Measurements from ENCODE around the gene HERPUD2. TPM values are rescaled to one million over a fixed set of nuclear protein-coding genes. Genes with fewer than 3 reads are reported as not detected.

Gene HERPUD2
- total RNA-seq, 2 donors from 2014 or later: 14.0 to 23.9 TPM

DNA sequence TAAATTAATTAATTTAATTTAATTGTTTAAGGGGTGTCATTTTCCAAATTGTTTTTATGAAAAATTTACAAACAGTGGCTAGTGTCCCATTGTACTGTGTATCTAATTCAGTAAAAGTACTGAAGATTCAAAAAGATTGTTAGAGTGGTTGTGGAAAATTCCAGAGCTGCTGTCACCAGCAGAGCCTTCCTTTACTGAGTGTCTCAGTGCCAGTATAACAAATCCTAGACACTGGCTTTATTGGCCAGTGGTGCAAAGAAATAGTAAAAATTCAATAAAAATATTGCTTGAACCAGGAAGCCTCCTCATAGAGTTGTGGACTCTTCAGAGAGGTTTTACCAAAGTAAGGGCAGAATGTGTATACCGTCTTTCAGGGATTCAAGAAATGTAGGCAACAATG lies 23.1 kb upstream of the HERPUD2 start:
- H3K4me1 ChIP-seq: peaks cover 0 to 11% of the 10 kb centered on the region in 2 donors
- H3K4me3 ChIP-seq: no peak overlapping the region
- no peaks in the 10 kb centered on the region for H3K27me3 ChIP-seq
- DNase-seq (ENCODE audit: low spot score): no peak
- TF ChIP-seq CTCF (IDR thresholded peaks at IDR 0.05): no peak
- H3K9me3 ChIP-seq: no peaks in the 10 kb centered on the region
- H3K27ac ChIP-seq: peak overlapping the region in 1 of 2 donors; percentile 52
- H3K36me3 ChIP-seq: no peaks in the 10 kb centered on the region

GRCh38 chr7:35717516-35717915 lies 22.6 kb upstream of the HERPUD2 start:
- Histone ChIP-seq H3K4me3 (peak overlapping the region in 1 of 2 donors; percentile 33), H3K36me3 (no peaks in the 10 kb centered on the region), H3K27me3 (no peaks in the 10 kb centered on the region), H3K4me1 (peaks cover 0 to 11% of the 10 kb centered on the region in 2 donors), H3K9me3 (no peaks in the 10 kb centered on the region), H3K27ac (peak overlapping the region; percentile 52 to 53)
- TF ChIP-seq CTCF (IDR thresholded peaks at IDR 0.05): no peak
- no peak for DNase-seq (ENCODE audit: low spot score)

GRCh38 chr7:35717013-35717412 lies 22.1 kb upstream of the HERPUD2 start:
- H3K4me3 ChIP-seq: peak overlapping the region in 1 of 2 donors; percentile 33
- H3K27ac ChIP-seq: peak overlapping the region; percentile 52 to 53
- H3K27me3 ChIP-seq: no peaks in the 10 kb centered on the region
- H3K4me1 ChIP-seq: peaks cover 0 to 11% of the 10 kb centered on the region in 2 donors
- H3K36me3 ChIP-seq: no peaks in the 10 kb centered on the region
- DNase-seq (ENCODE audit: low spot score): no peak
- no peaks in the 10 kb centered on the region for H3K9me3 ChIP-seq
- TF ChIP-seq CTCF (IDR thresholded peaks at IDR 0.05): no peak

- Histone ChIP-seq H3K27me3 (no peaks in the 10 kb centered on the region), H3K27ac (peak overlapping the region; percentile 52 to 53), H3K4me3 (peak overlapping the region in 1 of 2 donors; percentile 33), H3K9me3 (no peaks in the 10 kb centered on the region), H3K4me1 (peaks cover 0 to 11% of the 10 kb centered on the region in 2 donors), H3K36me3 (no peaks in the 10 kb centered on the region)
- no peak for DNase-seq (ENCODE audit: low spot score)
- TF ChIP-seq CTCF (IDR thresholded peaks at IDR 0.05): no peak
These were observed 21.3 kb upstream of the HERPUD2 start for GRCh38 chr7:35716038-35716803.

GRCh38 chr7:35714862-35715261 lies 19.9 kb upstream of the HERPUD2 start:
- no peak for TF ChIP-seq CTCF (IDR thresholded peaks at IDR 0.05)
- Histone ChIP-seq H3K27me3 (no peaks in the 10 kb centered on the region), H3K36me3 (no peaks in the 10 kb centered on the region), H3K27ac (no peak overlapping the region), H3K4me3 (no peak overlapping the region), H3K4me1 (peaks cover 0 to 11% of the 10 kb centered on the region in 2 donors), H3K9me3 (no peaks in the 10 kb centered on the region)
- DNase-seq (ENCODE audit: low spot score): no peak
